H9 (cell line): ENCODE measurements around the gene TPM2. TPM values are rescaled to one million over a fixed set of nuclear protein-coding genes. Genes with fewer than 3 reads are reported as not detected.

Experiments used
- DNase-seq: peaks from one replicate; pipeline ENCODE4 v3.0.0-alpha.2; 2017
- H2AFZ ChIP-seq: one replicate; pipeline ENCODE4 v1.6.1; 2013; ENCODE audit warnings: mild to moderate bottlenecking, low read length, control low read depth, moderate library complexity
- H2AK5ac ChIP-seq: 2 replicates; pipeline ENCODE4 v1.6.1; 2013; ENCODE audit warnings: low read length, control low read depth, mixed read lengths; ENCODE audit not compliant: insufficient read length
- H2BK120ac ChIP-seq: one replicate; pipeline ENCODE4 v1.6.1; 2013; ENCODE audit warnings: low read depth, mild to moderate bottlenecking, low read length, control low read depth, inconsistent platforms; ENCODE audit not compliant: poor library complexity, severe bottlenecking
- H2BK12ac ChIP-seq: 2 replicates; pipeline ENCODE4 v1.6.1; 2013; ENCODE audit warnings: low read length, control low read depth, mixed read lengths, low read depth; ENCODE audit not compliant: insufficient read length
- H2BK15ac ChIP-seq: 2 replicates; pipeline ENCODE4 v1.6.1; 2013; ENCODE audit warnings: low read depth, low read length, control low read depth
- H2BK20ac ChIP-seq: one replicate; pipeline ENCODE4 v1.6.1; 2013; ENCODE audit warnings: low read depth, mild to moderate bottlenecking, low read length, control low read depth, inconsistent platforms; ENCODE audit not compliant: poor library complexity, severe bottlenecking
- H2BK5ac ChIP-seq: 2 replicates; pipeline ENCODE4 v1.6.1; 2013; ENCODE audit warnings: low read length, control low read depth, mixed read lengths; ENCODE audit not compliant: insufficient read length
- H3K14ac ChIP-seq: 2 replicates; pipeline ENCODE4 v1.6.1; 2013; ENCODE audit warnings: low read length, control low read depth; ENCODE audit not compliant: insufficient read depth
- H3K18ac ChIP-seq: 2 replicates; pipeline ENCODE4 v1.6.1; 2013; ENCODE audit warnings: low read depth, mild to moderate bottlenecking, mixed read lengths, low read length, control low read depth; ENCODE audit not compliant: insufficient read length
- H3K23ac ChIP-seq: 2 replicates; pipeline ENCODE4 v1.6.1; 2013; ENCODE audit warnings: low read length, control low read depth, mixed read lengths, low read depth; ENCODE audit not compliant: insufficient read length
- H3K23me2 ChIP-seq: 2 replicates; pipeline ENCODE4 v1.6.1; 2013; ENCODE audit warnings: low read depth, mild to moderate bottlenecking, mixed read lengths, low read length, control low read depth; ENCODE audit not compliant: insufficient read length, poor library complexity, severe bottlenecking
- H3K27ac ChIP-seq: 2 replicates; pipeline ENCODE4 v1.5.1; 2013; ENCODE audit warnings: low read length, control low read depth, mixed read lengths, low read depth; ENCODE audit not compliant: insufficient read length
- H3K27me3 ChIP-seq: 2 replicates; pipeline ENCODE4 v1.6.1; 2013; ENCODE audit warnings: low read length, control low read depth, inconsistent platforms; ENCODE audit not compliant: insufficient read depth
- H3K4ac ChIP-seq: 2 replicates; pipeline ENCODE4 v1.6.1; 2013; ENCODE audit warnings: low read depth, mild to moderate bottlenecking, control low read depth, inconsistent platforms, low read length, moderate library complexity
- H3K4me1 ChIP-seq: 2 replicates; pipeline ENCODE4 v1.6.1; 2013; ENCODE audit warnings: low read length, control low read depth, inconsistent platforms; ENCODE audit not compliant: insufficient read depth
- H3K4me2 ChIP-seq: 2 replicates; pipeline ENCODE4 v1.6.1; 2013; ENCODE audit warnings: low read length, control low read depth, mixed read lengths; ENCODE audit not compliant: insufficient read length, insufficient read depth
- H3K56ac ChIP-seq: 2 replicates; pipeline ENCODE4 v1.6.1; 2013; ENCODE audit warnings: low read depth, mild to moderate bottlenecking, mixed read lengths, low read length, control low read depth; ENCODE audit not compliant: insufficient read length
- H3K79me1 ChIP-seq: 2 replicates; pipeline ENCODE4 v1.6.1; 2013; ENCODE audit warnings: low read depth, mild to moderate bottlenecking, moderate library complexity, low read length, control low read depth, inconsistent platforms; ENCODE audit not compliant: insufficient read depth, poor library complexity, severe bottlenecking
- H3K79me2 ChIP-seq: 2 replicates; pipeline ENCODE4 v1.6.1; 2013; ENCODE audit warnings: low read length, control low read depth, inconsistent platforms; ENCODE audit not compliant: insufficient read depth
- H3K9ac ChIP-seq: 2 replicates; pipeline ENCODE4 v1.6.1; 2013; ENCODE audit warnings: low read length, control low read depth, mixed read lengths; ENCODE audit not compliant: insufficient read length; ENCODE audit errors: extremely low read depth
- H3K9me3 ChIP-seq: one replicate; pipeline ENCODE4 v1.6.1; 2013; ENCODE audit warnings: low read depth, low read length, inconsistent platforms; ENCODE audit not compliant: control insufficient read depth
- H3T11ph ChIP-seq: one replicate; pipeline ENCODE4 v1.6.1; 2013; ENCODE audit warnings: mild to moderate bottlenecking, low read length, control low read depth, inconsistent platforms
- H4K20me1 ChIP-seq: one replicate; pipeline ENCODE4 v1.6.1; 2013; ENCODE audit not compliant: control insufficient read depth, insufficient read length, insufficient read depth
- H4K5ac ChIP-seq: 2 replicates; pipeline ENCODE4 v1.6.1; 2013; ENCODE audit warnings: low read depth, mild to moderate bottlenecking, mixed read lengths, low read length, control low read depth; ENCODE audit not compliant: insufficient read length
- H4K8ac ChIP-seq: replicated peaks from 2 replicates; pipeline ENCODE4 v1.6.1; 2013; ENCODE audit warnings: low read length, control low read depth, mixed read lengths, low read depth; ENCODE audit not compliant: insufficient read length
- H4K91ac ChIP-seq: 2 replicates; pipeline ENCODE4 v1.6.1; 2013; ENCODE audit warnings: low read depth, mild to moderate bottlenecking, moderate library complexity, mixed read lengths, low read length, control low read depth; ENCODE audit not compliant: insufficient read length
- H3K27ac Mint-ChIP-seq, 3 experiments: 2 replicates in 2 of 3; 3 replicates in 1 of 3; pipeline ENCODE4 v1.8.0; 2020 to 2021; ENCODE audit warnings: mixed read lengths in 3 of 3, mild to moderate bottlenecking in 1 of 3, moderate library complexity in 1 of 3
- H3K27me3 Mint-ChIP-seq: 2 replicates; pipeline ENCODE4 v1.8.0; 2021; ENCODE audit warnings: low read depth, mild to moderate bottlenecking, moderate library complexity, mixed read lengths
- H3K36me3 Mint-ChIP-seq, 3 experiments: 2 replicates in 2 of 3; 3 replicates in 1 of 3; pipeline ENCODE4 v1.8.0; 2020 to 2021; ENCODE audit warnings: low read depth in 3 of 3, mixed read lengths in 3 of 3; ENCODE audit not compliant: insufficient read depth in 1 of 3
- H3K4me1 Mint-ChIP-seq, 2 experiments: 2 replicates each; pipeline ENCODE4 v1.8.0; 2020; ENCODE audit warnings: mixed read lengths in 2 of 2
- H3K4me3 Mint-ChIP-seq, 2 experiments: 2 replicates in 1 of 2; 3 replicates in 1 of 2; pipeline ENCODE4 v1.8.0; 2020 to 2021; ENCODE audit warnings: mild to moderate bottlenecking in 2 of 2, mixed read lengths in 2 of 2, moderate library complexity in 1 of 2
- H3K9me3 Mint-ChIP-seq, 2 experiments: 2 replicates in 1 of 2; 3 replicates in 1 of 2; pipeline ENCODE4 v1.8.0; 2020; ENCODE audit warnings: mild to moderate bottlenecking in 2 of 2, mixed read lengths in 2 of 2, moderate library complexity in 1 of 2
- CTCF ChIP-seq: fragments of 200-600 bp; sonication (generic); conservative IDR thresholded peaks from 3 replicates; pipeline ENCODE4 v1.8.0; 2021; ENCODE audit warnings: antibody characterized with exemption, mild to moderate bottlenecking
- WGBS: extraction: QIAGEN DNeasy Blood & Tissue Kit; methylation state at CpG from one replicate; pipeline ENCODE4 v1.1.7; 2013; ENCODE audit warnings: missing lambda C conversion rate, low lambda C conversion rate, mixed read lengths; ENCODE audit not compliant: insufficient read length; ENCODE audit errors: extremely low coverage; 5-methylcytosine and 5-hydroxymethylcytosine counted together
- total RNA-seq: library from RNA; stranded (reverse); gene quantifications from 2 replicates; pipeline ENCODE4 v1.2.1, GENCODE V29; 2021

Gene TPM2
- total RNA-seq, 1 experiment from 2014 or later = 225 TPM

- Histone ChIP-seq H2BK12ac (no peak overlapping the region), H3K9me3 (no peaks in the 10 kb centered on the region), H3K4ac (no peak overlapping the region), H2BK120ac (no peak overlapping the region), H3K27ac (no peak overlapping the region), H3K23ac (no peak overlapping the region), H3K56ac (no peak overlapping the region), H3K79me2 (no peaks in the 10 kb centered on the region), H3K23me2 (no peaks in the 10 kb centered on the region), H3K27me3 (no peaks in the 10 kb centered on the region), H2AK5ac (no peak overlapping the region), H2AFZ (no peak overlapping the region), H2BK20ac (no peak overlapping the region), H3K4me1 (no peaks in the 10 kb centered on the region), H4K5ac (no peak overlapping the region), H3T11ph (no peak overlapping the region), H4K20me1 (no peaks in the 10 kb centered on the region), H3K18ac (no peak overlapping the region), H3K14ac (no peak overlapping the region), H2BK5ac (no peak overlapping the region), H2BK15ac (no peak overlapping the region), H4K91ac (no peak overlapping the region), H4K8ac (no peak overlapping the region), H3K79me1 (no peaks in the 10 kb centered on the region), H3K9ac (no peak overlapping the region), H3K4me2 (no peak overlapping the region)
- peaks cover 0 to 9% of the 10 kb centered on the region in 2 experiments; a peak in 2 of 4 replicates for H3K4me1 Mint-ChIP-seq
- TF ChIP-seq CTCF = no peak
- DNase-seq = no peak
- peaks cover 56 to 91% (median 88%) of the 10 kb centered on the region in 3 experiments for H3K36me3 Mint-ChIP-seq
- no CpG with 5 or more reads among the region's 6 CpGs for WGBS
- H3K4me3 Mint-ChIP-seq = no peak overlapping the region
- no peaks in the 10 kb centered on the region; the same call in 1 of the 2 replicates for H3K27me3 Mint-ChIP-seq
- no peak overlapping the region for H3K27ac Mint-ChIP-seq
- H3K9me3 Mint-ChIP-seq = no peaks in the 10 kb centered on the region
Observed at GRCh38 chr9:35714123-35714522, 24.4 kb upstream of the TPM2 start.
